BJ (cell line): Measurements from ENCODE around the gene P2RY6. TPM values are rescaled to one million over a fixed set of nuclear protein-coding genes. Genes with fewer than 3 reads are reported as not detected.

Source experiments
- CTCF ChIA-PET: fragments of 350-600 bp; formaldehyde crosslinking; extraction: SDS; loops from one replicate; lab custom pipeline; 2021; ENCODE audit warnings: antibody characterized with exemption, inconsistent platforms; lab: Yijun Ruan, JAX
- POLR2A ChIA-PET: fragments of 300-600 bp; sonication (Branson Sonifier 250); formaldehyde crosslinking; extraction: SDS; loops from one replicate; lab custom pipeline; 2021; ENCODE audit warnings: antibody characterized with exemption; lab: Charles Lee
- DNase-seq: peaks from one replicate; pipeline ENCODE4 v3.0.0-alpha.2; 2011; ENCODE audit warnings: low read depth
- H3K27me3 ChIP-seq: 2 replicates; pipeline ENCODE4 v1.6.0; 2011; ENCODE audit warnings: low read length; ENCODE audit not compliant: control insufficient read depth, insufficient read depth
- H3K36me3 ChIP-seq: 2 replicates; pipeline ENCODE4 v1.5.1; 2011; ENCODE audit warnings: low read length; ENCODE audit not compliant: control insufficient read depth, insufficient read depth
- H3K4me3 ChIP-seq: 2 replicates; pipeline ENCODE4 v1.5.1; 2011; ENCODE audit warnings: low read depth, mild to moderate bottlenecking, control low read depth, low read length
- CTCF ChIP-seq: IDR thresholded peaks from 2 replicates; pipeline ENCODE4 v1.5.1; 2011; ENCODE audit warnings: low read depth, mild to moderate bottlenecking, control low read depth, inconsistent platforms, low read length, moderate library complexity; ENCODE audit not compliant: insufficient read depth
- polyA plus RNA-seq: library from polyadenylated mRNA; depleted of rRNA; stranded (reverse); fragments of >200 nt; gene quantifications from 2 replicates; pipeline ENCODE4 v1.2.3, GENCODE V29; 2011; rRNA removed

The P2RY6 gene
- polyA plus RNA-seq, 1 experiment, result 1.5 TPM

- no peak overlapping the region for H3K4me3 ChIP-seq
- DNase-seq, result no peak
- CTCF ChIA-PET, result interaction anchor here (5.8 kb wide), 1 partner anchor 9 kb away, joined by 121 read pairs; no protein-coding TSS in a partner anchor
- no peaks in the 10 kb centered on the region for H3K27me3 ChIP-seq
- no peak for TF ChIP-seq CTCF
- POLR2A ChIA-PET, result no interaction called here
- peaks cover 26% of the 10 kb centered on the region for H3K36me3 ChIP-seq
Observed at GRCh38 chr11:73347067-73347466, 74.9 kb downstream of the P2RY6 start.

Other genes with a start within 250 kb of the P2RY6 start
- 24.9 and 30.3 TPM in 2 replicates for gene FCHSD2, start 130.0 kb upstream of the P2RY6 start, polyA plus RNA-seq
- gene P2RY2, start 54.1 kb upstream of the P2RY6 start, polyA plus RNA-seq, result 0.15 TPM in 2 replicates
- 50.3 and 85.7 TPM in 2 replicates for gene ARHGEF17, start 35.9 kb downstream of the P2RY6 start, polyA plus RNA-seq
- 2.4 and 3.7 TPM in 2 replicates for gene RELT, start 104.1 kb downstream of the P2RY6 start, polyA plus RNA-seq